Suprapubic skin (tissue), 4 donors: Measurements from ENCODE around the gene SPRR2A. TPM values are rescaled to one million over a fixed set of nuclear protein-coding genes. Genes with fewer than 3 reads are reported as not detected.
"Not testable (repeated sequence)": the region's sequence is repeated elsewhere in the genome, so short reads cannot be mapped to it uniquely, and the experiment has no call there.

Experiments
- DNase-seq, 2 donors: peaks; one replicate each; pipeline ENCODE4 v3.0.0-alpha.2; 2019; ENCODE audit warnings: low spot score in 2 of 2
- H3K27ac ChIP-seq: fragments of 200-600 bp; sonication (generic); one replicate; pipeline ENCODE4 v1.5.1; 2019
- H3K27me3 ChIP-seq: fragments of 200-600 bp; sonication (generic); one replicate; pipeline ENCODE4 v1.5.1; 2019
- H3K36me3 ChIP-seq: fragments of 200-600 bp; sonication (generic); one replicate; pipeline ENCODE4 v1.5.1; 2019
- H3K4me1 ChIP-seq: fragments of 200-600 bp; sonication (generic); one replicate; pipeline ENCODE4 v1.5.1; 2019
- H3K4me3 ChIP-seq: fragments of 200-600 bp; sonication (generic); one replicate; pipeline ENCODE4 v1.5.1; 2019; ENCODE audit warnings: mild to moderate bottlenecking
- H3K9me3 ChIP-seq: fragments of 200-600 bp; sonication (generic); one replicate; pipeline ENCODE4 v1.5.1; 2019
- CTCF ChIP-seq, 2 donors: fragments of 200-600 bp in 1 of 2; fragments of 450-650 bp in 1 of 2; sonication (generic) in 1 of 2; IDR thresholded peaks; one replicate each; pipeline ENCODE4 v1.5.1; 2016 to 2019; ENCODE audit warnings: antibody characterized with exemption in 2 of 2, mild to moderate bottlenecking in 1 of 2, moderate library complexity in 1 of 2
- EP300 ChIP-seq: sonication (generic); formaldehyde crosslinking; IDR thresholded peaks from one replicate; pipeline ENCODE4 v1.6.1; 2017; ENCODE audit warnings: antibody characterized with exemption
- POLR2A ChIP-seq, 2 donors: fragments of 450-650 bp; IDR thresholded peaks; one replicate each; pipeline ENCODE4 v1.6.1; 2017; ENCODE audit warnings: antibody characterized with exemption in 2 of 2, mild to moderate bottlenecking in 2 of 2, moderate library complexity in 2 of 2
- POLR2AphosphoS5 ChIP-seq, 3 donors: sonication (generic); formaldehyde crosslinking; IDR thresholded peaks; one replicate each; pipeline ENCODE4 v1.6.1; 2017; ENCODE audit warnings: antibody characterized with exemption in 3 of 3
- WGBS: methylation state at CpG from one replicate; pipeline ENCODE4 v1.1.5; 2018; 5-methylcytosine and 5-hydroxymethylcytosine counted together
- total RNA-seq, 4 donors: library from RNA; depleted of rRNA; stranded (reverse); fragments of >200 nt; gene quantifications; one replicate each; pipeline ENCODE4 v1.1.0, GENCODE V29; 2016

Gene SPRR2A
- total RNA-seq, 4 donors from 2014 or later, result not detected

DNA sequence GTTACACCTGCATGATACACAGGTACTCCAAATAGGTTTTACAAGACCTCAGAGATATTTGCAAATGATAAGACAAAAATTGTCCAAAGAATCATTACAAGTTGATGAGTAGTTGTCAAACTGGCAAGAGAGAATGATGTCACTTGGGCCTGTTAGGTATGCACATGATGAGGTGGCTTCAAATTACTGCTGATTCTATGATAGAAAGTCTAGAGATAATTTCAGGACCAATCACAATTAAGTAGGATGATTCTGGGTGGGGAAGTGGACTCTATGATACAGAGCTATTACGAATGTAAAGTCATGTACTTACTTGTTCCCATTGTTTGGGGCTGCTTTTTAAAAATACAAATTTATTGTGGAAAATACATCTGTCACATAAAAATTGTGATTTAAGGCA, 31.5 kb downstream of the SPRR2A start:
- no peak for TF ChIP-seq POLR2AphosphoS5 (IDR thresholded peaks at IDR 0.05)
- TF ChIP-seq POLR2A (IDR thresholded peaks at IDR 0.05), result no peak
- TF ChIP-seq EP300, result no peak
- no peak for TF ChIP-seq CTCF (IDR thresholded peaks at IDR 0.05)
- H3K4me1 ChIP-seq, result no peaks in the 10 kb centered on the region
- H3K9me3 ChIP-seq, result no peaks in the 10 kb centered on the region
- H3K36me3 ChIP-seq, result no peaks in the 10 kb centered on the region
- no peak for DNase-seq
- H3K27me3 ChIP-seq, result no peaks in the 10 kb centered on the region
- no peak overlapping the region for H3K4me3 ChIP-seq
- WGBS, result 55% methylated on average over 1 of the region's 1 CpG
- no peak overlapping the region for H3K27ac ChIP-seq

GRCh38 chr1:153024413-153024812, 32.9 kb downstream of the SPRR2A start:
- no peak for TF ChIP-seq POLR2A (IDR thresholded peaks at IDR 0.05)
- no peak for TF ChIP-seq EP300
- no peak for TF ChIP-seq POLR2AphosphoS5 (IDR thresholded peaks at IDR 0.05)
- TF ChIP-seq CTCF (IDR thresholded peaks at IDR 0.05), result no peak
- H3K27me3 ChIP-seq, result no peaks in the 10 kb centered on the region
- 78% methylated on average over 1 of the region's 1 CpG for WGBS
- no peaks in the 10 kb centered on the region for H3K9me3 ChIP-seq
- H3K4me3 ChIP-seq, result no peak overlapping the region
- H3K27ac ChIP-seq, result no peak overlapping the region
- no peak for DNase-seq
- H3K36me3 ChIP-seq, result no peaks in the 10 kb centered on the region
- no peaks in the 10 kb centered on the region for H3K4me1 ChIP-seq

DNA sequence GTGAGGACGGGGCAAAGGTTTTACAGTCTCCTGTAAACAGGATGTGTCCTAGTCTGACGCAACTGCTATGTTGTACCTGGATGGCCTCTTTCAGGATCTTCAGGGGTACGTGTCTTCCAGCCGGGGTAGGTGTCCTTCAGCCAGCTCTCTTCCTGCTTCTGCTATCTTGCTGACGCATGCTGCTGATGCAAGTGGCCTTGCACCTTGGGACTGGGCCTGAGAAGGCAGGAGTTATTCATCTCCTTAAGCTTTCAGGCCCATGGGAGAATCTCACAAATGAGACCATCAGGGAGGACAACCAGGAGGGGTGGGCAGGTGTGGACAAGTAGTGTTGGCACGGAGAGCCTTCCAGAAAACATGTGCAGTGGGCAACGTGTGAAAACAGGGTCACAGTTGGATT, 34.2 kb downstream of the SPRR2A start:
- Histone ChIP-seq H3K27me3 (peaks cover 2% of the 10 kb centered on the region), H3K27ac (no peak overlapping the region), H3K9me3 (no peaks in the 10 kb centered on the region), H3K4me3 (no peak overlapping the region), H3K36me3 (no peaks in the 10 kb centered on the region), H3K4me1 (no peaks in the 10 kb centered on the region)
- TF ChIP-seq POLR2AphosphoS5 (IDR thresholded peaks at IDR 0.05) (no peak), EP300 (no peak), CTCF (IDR thresholded peaks at IDR 0.05) (no peak), POLR2A (IDR thresholded peaks at IDR 0.05) (no peak)
- no peak for DNase-seq
- 86% methylated on average over 2 of the region's 7 CpGs for WGBS

DNA sequence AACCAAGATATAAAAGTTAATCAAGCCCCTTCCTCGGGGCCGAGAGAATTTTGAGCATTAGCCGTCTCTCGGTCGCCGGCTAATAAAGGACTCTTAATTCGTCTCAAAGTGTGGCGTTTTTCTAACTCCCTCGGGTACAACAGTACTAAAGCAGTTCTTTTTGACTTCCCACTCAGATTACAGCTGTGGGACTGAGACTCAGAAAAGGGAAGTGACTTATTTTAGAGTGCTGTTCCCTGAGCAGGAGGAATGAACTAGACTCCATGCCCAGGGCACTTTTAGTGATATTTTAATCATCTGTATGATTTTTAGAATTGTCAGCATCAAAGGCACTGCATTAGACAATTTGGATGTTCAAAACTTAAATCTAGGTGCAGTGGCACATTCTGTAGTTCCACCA, 35.0 kb downstream of the SPRR2A start:
- 68% methylated on average over 9 of the region's 9 CpGs for WGBS

GRCh38 chr1:153021829-153022228, 35.5 kb downstream of the SPRR2A start:
- not testable (repeated sequence) for H3K36me3 ChIP-seq, H3K27ac ChIP-seq, H3K27me3 ChIP-seq, DNase-seq, H3K4me1 ChIP-seq, H3K9me3 ChIP-seq, H3K4me3 ChIP-seq
- WGBS, result 52% methylated on average over 2 of the region's 2 CpGs

More for the DNA sequence above, 35.0 kb downstream of the SPRR2A start:
- H3K27ac ChIP-seq, DNase-seq, H3K4me1 ChIP-seq, H3K4me3 ChIP-seq, H3K9me3 ChIP-seq, H3K27me3 ChIP-seq, H3K36me3 ChIP-seq: not testable (repeated sequence)

GRCh38 chr1:153011235-153011758, 46.0 kb downstream of the SPRR2A start:
- H3K4me1 ChIP-seq, H3K9me3 ChIP-seq, H3K36me3 ChIP-seq, H3K4me3 ChIP-seq, DNase-seq, H3K27ac ChIP-seq, H3K27me3 ChIP-seq: not testable (repeated sequence)
- 87% methylated on average over 8 of the region's 8 CpGs for WGBS

Other genes with a start within 250 kb of the SPRR2A start
- 100 to 1,000 TPM in 3 of 4 donors, 10 to 100 TPM in 1; 29.6 to 197 (median 166) TPM for gene LCE1B, start 245.5 kb downstream of the SPRR2A start, total RNA-seq
- gene LCE1A, start 230.0 kb downstream of the SPRR2A start, total RNA-seq, result 100 to 1,000 TPM in 3 of 4 donors, 10 to 100 TPM in 1; 69.4 to 516 (median 417) TPM
- gene LCE6A, start 214.7 kb downstream of the SPRR2A start, total RNA-seq, result 10 to 100 TPM in 3 of 4 donors, 1 to 10 TPM in 1; 3.0 to 95.6 (median 55.0) TPM
- gene LCE7A, start 197.5 kb downstream of the SPRR2A start, total RNA-seq, result not detected
- not detected for gene SMCP, start 179.2 kb downstream of the SPRR2A start, total RNA-seq
- 100 to 1,000 TPM in 3 of 4 donors, 10 to 100 TPM in 1; 50.2 to 213 (median 138) TPM for gene IVL, start 149.0 kb downstream of the SPRR2A start, total RNA-seq
- gene SPRR5, start 110.3 kb downstream of the SPRR2A start, total RNA-seq, result 10 to 100 TPM; 10.7 to 42.8 (median 18.2) TPM
- gene SPRR4, start 86.9 kb downstream of the SPRR2A start, total RNA-seq, result 100 to 1,000 TPM in 2 of 4 donors, 10 to 100 TPM in 1, 1 to 10 TPM in 1; 1.4 to 478 (median 67.3) TPM
- 10 to 100 TPM in 1 of 4 donors, not detected in 3; 66.5 TPM for gene SPRR1A, start 73.4 kb downstream of the SPRR2A start, total RNA-seq
- not detected for gene SPRR3, start 55.8 kb downstream of the SPRR2A start, total RNA-seq
- gene SPRR1B, start 26.3 kb downstream of the SPRR2A start, total RNA-seq, result 100 to 1,000 TPM in 3 of 4 donors, 1 to 10 TPM in 1; 1.8 to 247 (median 172) TPM
- 10 to 100 TPM in 3 of 4 donors, not detected in 1; 12.3 to 69.2 (median 56.6) TPM for gene SPRR2D, start 16.4 kb downstream of the SPRR2A start, total RNA-seq
- 1 to 10 TPM in 2 of 4 donors, not detected in 2; 2.0 to 3.3 TPM for gene SPRR2B, start 14.1 kb upstream of the SPRR2A start, total RNA-seq
- gene SPRR2E, start 37.0 kb upstream of the SPRR2A start, total RNA-seq, result 100 to 1,000 TPM in 2 of 4 donors, 10 to 100 TPM in 2; 10.8 to 314 (median 156) TPM
- 1 to 10 TPM in 1 of 4 donors, not detected in 3; 4.2 TPM for gene SPRR2F, start 56.0 kb upstream of the SPRR2A start, total RNA-seq
- gene SPRR2G, start 93.4 kb upstream of the SPRR2A start, total RNA-seq, result 10 to 100 TPM in 3 of 4 donors, 1 to 10 TPM in 1; 6.8 to 56.6 (median 13.3) TPM
- gene LELP1, start 145.9 kb upstream of the SPRR2A start, total RNA-seq, result not detected
- gene PRR9, start 160.1 kb upstream of the SPRR2A start, total RNA-seq, result 100 to 1,000 TPM in 1 of 4 donors, 10 to 100 TPM in 2, not detected in 1; 21.2 to 127 (median 34.6) TPM
- 100 to 1,000 TPM in 3 of 4 donors, 10 to 100 TPM in 1; 14.9 to 257 (median 228) TPM for gene LORICRIN, start 202.2 kb upstream of the SPRR2A start, total RNA-seq